ENCODE results near the gene TRIM14. TPM values are rescaled to one million over a fixed set of nuclear protein-coding genes. Genes with fewer than 3 reads are reported as not detected.

TRIM14 gene
- total RNA-seq, 1 experiment from 2014 or later: 11.9 TPM

- TF ChIP-seq ATF3 (CRISPR knock-in tag; conservative IDR thresholded peaks at IDR 0.05): no peak
- TF ChIP-seq ELF4 (CRISPR knock-in tag; IDR thresholded peaks at IDR 0.05; ENCODE audit: low read depth): 0 out of 2 replicates have a peak, but pooled peaks have one; percentile 52
- no peak for TF ChIP-seq ZBTB21 (CRISPR knock-in tag; IDR thresholded peaks at IDR 0.05; ENCODE audit: borderline replicate concordance)
- no peak for TF ChIP-seq ZNF138 (CRISPR knock-in tag; conservative IDR thresholded peaks at IDR 0.05)
- no peak for TF ChIP-seq ERG (CRISPR knock-in tag; IDR thresholded peaks at IDR 0.05)
- TF ChIP-seq ZNF232 (CRISPR knock-in tag; IDR thresholded peaks at IDR 0.05): no peak
- TF ChIP-seq ETV6 (CRISPR knock-in tag; IDR thresholded peaks at IDR 0.05): peak; percentile 74
- TF ChIP-seq IRF1 (CRISPR knock-in tag; IDR thresholded peaks at IDR 0.05): no peak
- TF ChIP-seq PREB (CRISPR knock-in tag; IDR thresholded peaks at IDR 0.05; ENCODE audit: borderline replicate concordance): 0 out of 2 replicates have a peak, but pooled peaks have one; percentile 34
- no peak for TF ChIP-seq GRHL2 (CRISPR knock-in tag; IDR thresholded peaks at IDR 0.05; ENCODE audit: insufficient replicate concordance, severe bottlenecking)
- no peak for TF ChIP-seq ZNF416 (CRISPR knock-in tag; IDR thresholded peaks at IDR 0.05)
- peak; percentile 66 for TF ChIP-seq SP1 (CRISPR knock-in tag; conservative IDR thresholded peaks at IDR 0.05)
- 0 out of 2 replicates have a peak, but pooled peaks have one; percentile 57 for TF ChIP-seq HMGXB4 (CRISPR knock-in tag; IDR thresholded peaks at IDR 0.05)
- no peak; the same call in 1 of the 2 replicates for TF ChIP-seq FOXP4 (CRISPR knock-in tag; IDR thresholded peaks at IDR 0.05)
- TF ChIP-seq GTF2I (CRISPR knock-in tag; conservative IDR thresholded peaks at IDR 0.05): no peak
- TF ChIP-seq IRF2 (CRISPR knock-in tag; IDR thresholded peaks at IDR 0.05; ENCODE audit: borderline replicate concordance, low read depth): no peak
Measured at GRCh38 chr9:98056269-98057137, 62.5 kb downstream of the TRIM14 start, which contains the start of gene NANS (continued).

- ChIA-PET CTCF (interaction anchor here (0.5 to 2.2 kb wide), 2 partner anchors 19 to 20 kb away, joined by 3 to 9 read pairs; no protein-coding TSS in a partner anchor), POLR2A (no interaction called here)
- no peak for TF ChIP-seq RELA (CRISPR knock-in tag; IDR thresholded peaks at IDR 0.05; ENCODE audit: borderline replicate concordance)
- TF ChIP-seq FOXP4 (CRISPR knock-in tag; IDR thresholded peaks at IDR 0.05): no peak
- peaks cover 31% of the 10 kb centered on the region for H3K27me3 Mint-ChIP-seq (ENCODE audit: low read depth)
- no peak overlapping the region for H3K27ac Mint-ChIP-seq
- no peak for DNase-seq (ENCODE audit: low spot score)
- no peaks in the 10 kb centered on the region for H3K9me3 Mint-ChIP-seq
- ATAC-seq: no peak
- no peak overlapping the region for H3K4me3 Mint-ChIP-seq
- no peaks in the 10 kb centered on the region for H3K4me1 Mint-ChIP-seq
- H3K36me3 Mint-ChIP-seq: no peaks in the 10 kb centered on the region
Measured at GRCh38 chr9:98054376-98054951, 64.6 kb downstream of the TRIM14 start.

All from WTC11 (cell line).